OCI-LY3 (cell line): ENCODE measurements around the gene GRAMD4.

Source experiments
- CTCF ChIP-seq: fragments of 200-600, 300-600 bp; sonication (generic); IDR thresholded peaks from 2 replicates; pipeline ENCODE4 v1.5.1; 2014; ENCODE audit warnings: antibody characterized with exemption, low read length, low read depth
- EZH2phosphoT487 ChIP-seq: fragments of 200-600 bp; shearing (Covaris generic); IDR thresholded peaks from 2 replicates; pipeline ENCODE4 v1.6.1; 2018; ENCODE audit warnings: antibody characterized with exemption, mixed run types, low read depth

- TF ChIP-seq CTCF, result no peak
- no peak for TF ChIP-seq EZH2phosphoT487
Observed at GRCh38 chr22:46688949-46689348, 68.8 kb downstream of the GRAMD4 start.
